ENCODE measurements around the gene TMEM263.

- no peak for TF ChIP-seq POLR2A (IDR thresholded peaks at IDR 0.05)
- TF ChIP-seq, protein P1, sequence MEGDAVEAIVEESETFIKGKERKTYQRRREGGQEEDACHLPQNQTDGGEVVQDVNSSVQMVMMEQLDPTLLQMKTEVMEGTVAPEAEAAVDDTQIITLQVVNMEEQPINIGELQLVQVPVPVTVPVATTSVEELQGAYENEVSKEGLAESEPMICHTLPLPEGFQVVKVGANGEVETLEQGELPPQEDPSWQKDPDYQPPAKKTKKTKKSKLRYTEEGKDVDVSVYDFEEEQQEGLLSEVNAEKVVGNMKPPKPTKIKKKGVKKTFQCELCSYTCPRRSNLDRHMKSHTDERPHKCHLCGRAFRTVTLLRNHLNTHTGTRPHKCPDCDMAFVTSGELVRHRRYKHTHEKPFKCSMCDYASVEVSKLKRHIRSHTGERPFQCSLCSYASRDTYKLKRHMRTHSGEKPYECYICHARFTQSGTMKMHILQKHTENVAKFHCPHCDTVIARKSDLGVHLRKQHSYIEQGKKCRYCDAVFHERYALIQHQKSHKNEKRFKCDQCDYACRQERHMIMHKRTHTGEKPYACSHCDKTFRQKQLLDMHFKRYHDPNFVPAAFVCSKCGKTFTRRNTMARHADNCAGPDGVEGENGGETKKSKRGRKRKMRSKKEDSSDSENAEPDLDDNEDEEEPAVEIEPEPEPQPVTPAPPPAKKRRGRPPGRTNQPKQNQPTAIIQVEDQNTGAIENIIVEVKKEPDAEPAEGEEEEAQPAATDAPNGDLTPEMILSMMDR (IDR thresholded peaks at IDR 0.05), result no peak
Observed at GRCh38 chr12:106906715-106907114, 49.0 kb upstream of the TMEM263 start.

Measured in right lobe of liver (tissue), 4 donors.